SHP77 (cell line): Measurements from ENCODE around the gene APOO.
A peak's percentile ranks its signal among the peaks of the same experiment; 100 is the strongest.
"Not testable (repeated sequence)": the region's sequence is repeated elsewhere in the genome, so short reads cannot be mapped to it uniquely, and the experiment has no call there.

Experiments used
- DNase-seq, 2 experiments: peaks; one replicate each; lab custom pipeline; 2025; lab: John Stamatoyannopoulos, UW

The APOO gene

DNA sequence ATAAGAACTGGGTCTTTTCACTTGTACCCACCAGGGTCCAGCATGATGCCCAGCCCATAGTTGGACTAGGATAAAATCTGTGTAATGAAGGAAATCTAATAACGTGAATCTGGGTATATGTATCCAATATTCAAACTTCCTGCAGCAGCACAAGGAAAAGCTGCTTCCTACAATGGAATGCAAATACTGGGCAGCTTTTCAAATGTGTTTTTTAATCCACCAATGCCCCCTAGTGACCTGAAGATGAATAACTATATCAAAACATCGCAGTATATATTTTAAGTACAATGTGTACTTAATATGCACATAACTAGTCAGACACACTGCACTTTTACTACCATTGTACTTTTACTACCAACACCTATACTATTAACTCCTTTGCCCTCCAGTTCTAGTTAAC is 5.3 kb downstream of the APOO start:
- peak; percentile 7 to 17 for DNase-seq

DNA sequence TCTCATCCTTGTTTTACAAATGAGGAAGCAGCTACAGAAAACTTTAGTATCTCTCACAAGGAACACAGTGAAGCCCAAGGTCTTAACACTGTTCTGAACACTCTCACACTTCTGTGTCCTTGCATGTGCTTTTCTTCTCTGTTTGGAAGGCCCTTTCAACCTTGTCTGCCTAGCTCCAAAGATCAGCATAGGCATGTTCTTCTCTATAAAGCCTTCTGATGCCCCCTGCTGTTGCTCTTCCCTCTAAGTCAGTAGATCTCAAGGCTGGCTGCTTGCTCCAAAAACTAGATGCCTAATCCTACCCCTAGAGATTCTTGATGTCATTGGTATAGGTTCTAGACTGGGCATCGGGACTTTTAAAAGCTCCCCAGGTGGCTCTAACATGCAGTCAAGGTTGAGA is 5.9 kb downstream of the APOO start:
- DNase-seq = peak; percentile 52

- no peak for DNase-seq
These were observed 6.7 kb downstream of the APOO start for GRCh38 chrX:23901060-23901459.

DNA sequence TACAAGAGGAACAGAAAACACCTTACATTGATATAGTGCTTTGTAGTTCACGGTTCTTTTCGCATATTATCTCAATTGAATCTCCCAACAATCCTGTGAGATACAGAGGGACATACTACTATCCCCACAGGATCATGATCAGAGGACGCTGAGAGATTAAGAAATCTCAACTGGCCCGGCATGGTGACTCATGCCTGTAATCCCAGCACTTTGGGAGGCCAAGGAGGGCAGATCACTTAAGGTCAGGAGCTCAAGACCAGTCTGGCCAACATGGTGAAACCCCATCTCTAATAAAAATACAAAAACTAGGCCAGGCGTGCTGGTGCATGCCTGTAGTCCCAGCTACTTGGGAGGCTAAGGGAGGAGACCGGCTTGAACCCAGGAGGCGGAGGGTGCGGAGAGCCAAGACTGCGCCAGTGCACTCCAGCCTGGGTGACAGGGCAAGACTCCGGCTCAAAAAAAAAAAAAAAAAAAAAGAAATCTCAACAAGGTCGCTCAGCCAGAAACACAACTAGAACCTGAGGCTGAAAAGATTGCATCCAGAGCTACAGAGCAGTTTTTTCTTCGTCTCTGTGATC is 7.4 kb downstream of the APOO start:
- DNase-seq = no peak

GRCh38 chrX:23898412-23898959 is 9.3 kb downstream of the APOO start:
- DNase-seq = no peak

DNA sequence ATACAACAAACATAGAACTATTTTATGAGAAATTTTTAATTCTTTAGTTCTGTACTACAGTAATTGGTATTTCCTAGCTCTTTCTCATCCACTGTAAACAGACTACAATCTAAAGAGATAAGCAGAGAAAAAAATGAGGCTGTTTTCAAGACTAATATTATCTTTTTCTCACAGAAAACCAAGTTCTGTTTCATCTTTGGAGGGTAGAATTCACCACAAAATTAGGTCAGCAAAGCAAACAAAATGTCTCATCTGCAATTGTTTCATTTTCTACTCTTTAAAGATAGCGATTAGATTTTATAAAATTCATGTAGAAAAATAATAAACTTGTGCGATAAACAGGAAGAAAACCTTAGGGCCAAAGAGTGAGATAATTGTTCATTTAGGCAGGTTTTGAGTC is 10.8 kb downstream of the APOO start:
- DNase-seq = no peak

DNA sequence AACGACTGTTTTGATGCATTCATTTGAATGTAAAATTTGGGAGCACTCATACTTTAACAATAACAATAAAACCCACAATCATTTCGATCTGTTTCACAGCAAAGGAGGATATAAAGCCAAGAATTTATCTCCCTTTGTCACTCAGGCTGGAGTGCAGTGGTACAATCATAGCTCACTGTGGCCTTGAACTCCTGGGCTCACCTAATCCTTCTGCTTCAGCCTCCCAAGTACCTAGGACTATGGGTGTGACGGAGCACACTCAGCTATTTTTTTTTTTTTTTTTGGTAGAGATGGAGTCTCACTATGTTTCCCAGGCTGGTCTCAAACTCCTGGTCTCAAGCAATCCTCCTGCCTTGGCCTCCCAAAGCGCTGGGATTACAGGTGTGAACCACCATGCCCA is 11.2 kb downstream of the APOO start:
- DNase-seq = not testable (repeated sequence)

DNA sequence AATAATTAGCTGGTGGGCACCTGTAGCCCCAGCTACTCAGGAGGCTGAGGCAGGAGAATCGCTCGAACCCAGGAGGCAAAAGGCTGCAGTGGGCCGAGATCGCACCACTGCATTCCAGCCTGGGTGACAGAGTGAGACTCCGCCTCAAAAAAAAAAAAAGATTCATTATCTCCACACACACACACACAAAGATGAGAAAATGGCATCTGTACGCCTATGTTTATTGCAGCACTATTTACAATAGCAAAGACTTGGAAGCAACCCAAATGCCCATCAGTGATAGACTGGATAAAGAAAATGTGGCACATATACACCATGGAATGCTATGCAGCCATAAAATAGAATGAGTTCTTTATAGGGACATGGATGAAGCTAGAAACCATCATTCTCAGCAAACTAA is 12.7 kb downstream of the APOO start:
- DNase-seq = not testable (repeated sequence)

DNA sequence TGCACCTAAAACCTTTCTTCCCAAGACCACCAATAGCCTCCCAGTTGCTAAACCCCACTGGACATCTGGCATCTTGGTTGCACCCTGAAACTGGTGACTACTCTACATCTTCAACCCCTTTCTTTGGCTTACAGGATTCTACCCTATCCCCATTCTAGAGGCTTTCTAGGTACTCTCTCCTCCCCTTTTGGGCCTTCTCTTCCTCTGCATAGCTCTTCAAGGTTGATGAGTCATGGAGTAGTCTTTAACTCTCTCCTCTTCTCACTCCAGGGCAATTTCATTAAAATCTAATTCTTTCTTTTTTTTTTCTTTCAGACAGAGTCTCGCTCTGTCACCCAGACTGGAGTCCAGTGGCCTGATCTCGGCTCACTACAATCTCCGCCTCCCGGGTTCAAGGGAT is 16.8 kb downstream of the APOO start:
- no peak for DNase-seq

DNA sequence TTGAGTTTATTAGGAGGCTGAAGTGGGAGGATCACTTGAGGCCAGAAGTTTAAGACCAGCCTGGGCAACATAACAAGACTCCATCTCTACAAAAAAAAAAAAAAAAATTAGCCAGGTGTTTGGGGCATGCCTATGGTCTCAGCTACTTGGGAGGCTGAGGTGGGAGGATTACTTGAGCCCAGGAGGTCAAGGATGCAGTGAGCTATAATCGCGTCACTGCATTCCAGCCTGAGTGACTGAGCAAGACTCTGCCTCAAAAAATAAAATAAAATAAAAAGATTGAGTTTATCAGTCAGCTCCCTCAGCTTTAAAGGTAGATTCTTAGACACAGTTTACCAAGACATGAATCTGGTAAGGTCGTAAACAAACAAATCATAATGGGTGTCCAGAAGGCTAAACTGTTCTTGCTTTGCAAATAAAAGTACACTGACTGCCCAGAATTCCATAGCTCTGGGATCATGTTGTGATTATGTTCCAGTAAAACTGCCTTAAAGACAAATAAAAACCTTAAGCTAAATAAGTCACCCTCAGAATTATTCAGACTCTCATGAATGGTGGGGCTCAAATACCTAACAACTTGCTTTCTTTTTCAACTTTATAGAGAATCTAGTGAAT is 18.7 kb downstream of the APOO start:
- no peak for DNase-seq

DNA sequence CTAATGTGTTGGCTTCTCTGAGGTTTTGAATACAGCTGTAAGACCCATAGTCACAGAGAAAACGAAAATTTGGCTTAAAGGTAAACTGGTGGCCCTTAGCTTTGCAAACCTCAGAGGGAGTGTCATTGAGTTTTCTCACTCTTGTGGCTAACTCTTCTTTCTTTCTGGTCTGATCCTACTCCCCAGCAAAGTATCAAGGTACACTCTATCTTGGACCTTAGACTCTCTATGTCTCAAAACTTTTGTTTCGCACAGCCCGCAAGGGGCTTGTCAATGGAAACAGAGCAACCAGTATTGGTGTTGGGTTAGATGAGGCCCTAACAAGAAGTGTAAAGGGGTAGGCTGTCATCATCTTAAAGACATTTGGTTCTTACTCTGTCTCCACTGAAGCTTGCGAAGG is 19.8 kb downstream of the APOO start:
- DNase-seq = no peak

GRCh38 chrX:23887451-23887850 is 20.3 kb downstream of the APOO start:
- no peak for DNase-seq

DNA sequence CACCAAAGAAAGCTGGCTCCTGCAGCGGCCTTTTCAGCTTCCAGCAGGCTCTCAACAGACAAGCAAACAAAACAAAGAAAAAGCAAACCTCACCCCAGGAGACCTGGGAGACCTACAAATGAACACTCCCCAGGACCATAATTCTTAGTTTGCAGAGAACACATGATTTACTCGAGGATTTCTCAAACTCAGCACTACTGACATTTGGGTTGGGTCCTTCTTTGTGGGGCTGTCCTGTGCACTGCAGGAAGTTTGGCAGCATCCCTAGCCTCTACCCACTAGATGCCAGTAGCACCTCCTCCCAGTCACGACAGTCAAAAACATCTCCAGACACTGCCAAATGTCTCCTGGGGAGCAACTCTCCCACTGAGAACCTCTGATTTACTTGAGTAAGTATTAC is 21.9 kb downstream of the APOO start:
- no peak for DNase-seq

GRCh38 chrX:23884427-23885024 is 23.2 kb downstream of the APOO start:
- DNase-seq = no peak

DNA sequence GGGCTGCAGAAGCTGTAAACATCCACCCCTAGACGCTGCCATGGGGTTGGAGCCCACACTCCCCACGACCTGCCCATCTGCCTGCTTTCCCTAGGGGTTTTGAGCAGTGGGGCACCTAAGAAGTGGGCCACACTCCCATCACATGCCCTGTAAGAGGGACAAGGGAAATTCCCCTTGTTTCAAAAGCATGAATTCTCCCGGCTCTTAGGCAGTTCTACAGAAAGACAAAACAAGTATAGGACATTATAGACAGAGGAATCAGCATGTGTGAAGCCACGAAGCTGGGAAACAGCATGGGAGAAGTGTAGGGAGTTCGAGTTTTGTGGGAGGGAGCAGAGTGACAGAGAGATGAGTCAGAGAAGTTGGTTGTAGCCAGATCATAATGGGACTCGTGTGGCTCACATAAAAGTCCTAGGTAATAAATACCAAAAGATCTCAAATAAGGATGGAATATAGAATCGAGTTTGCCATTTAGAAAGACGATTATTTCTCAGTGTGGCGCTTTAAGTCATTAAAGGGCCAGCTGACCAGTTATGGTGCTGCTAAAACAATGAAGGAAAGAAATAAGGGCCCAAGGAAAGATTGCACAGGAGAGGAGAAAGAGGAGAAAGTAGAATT is 23.9 kb downstream of the APOO start:
- DNase-seq = no peak

DNA sequence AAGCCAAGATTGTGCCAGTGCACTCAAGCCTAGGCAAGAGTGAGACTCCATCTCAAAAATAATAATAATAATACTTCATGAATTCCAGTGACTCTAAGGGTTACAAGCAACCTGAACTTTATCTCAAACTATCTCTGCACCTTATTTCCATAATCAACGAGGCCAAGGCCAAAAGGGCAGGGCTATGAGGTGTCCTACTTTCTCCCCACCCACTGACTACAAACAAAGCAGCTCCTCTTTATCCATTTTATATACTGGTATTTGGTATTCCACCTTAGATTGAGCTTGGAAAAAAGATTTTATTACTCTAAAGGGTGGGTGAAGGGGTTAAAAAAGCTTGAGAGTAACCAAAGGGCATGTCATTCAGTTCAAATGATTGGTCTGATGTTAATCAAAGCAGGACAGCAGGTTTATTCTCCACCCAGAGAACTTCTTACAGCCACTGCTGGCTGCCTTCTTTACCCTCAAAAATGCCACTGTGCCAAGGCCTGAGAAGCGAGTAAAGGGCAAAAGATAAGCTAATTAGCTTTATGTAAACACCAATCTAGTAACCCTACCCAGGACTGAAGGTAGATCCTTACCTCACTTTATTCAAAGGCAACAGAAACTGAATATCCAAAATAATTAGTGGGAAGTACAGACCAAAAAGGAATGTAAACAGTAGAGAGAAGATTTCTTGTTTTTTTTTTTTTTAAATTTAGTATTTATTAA is 28.2 kb downstream of the APOO start:
- no peak for DNase-seq

DNA sequence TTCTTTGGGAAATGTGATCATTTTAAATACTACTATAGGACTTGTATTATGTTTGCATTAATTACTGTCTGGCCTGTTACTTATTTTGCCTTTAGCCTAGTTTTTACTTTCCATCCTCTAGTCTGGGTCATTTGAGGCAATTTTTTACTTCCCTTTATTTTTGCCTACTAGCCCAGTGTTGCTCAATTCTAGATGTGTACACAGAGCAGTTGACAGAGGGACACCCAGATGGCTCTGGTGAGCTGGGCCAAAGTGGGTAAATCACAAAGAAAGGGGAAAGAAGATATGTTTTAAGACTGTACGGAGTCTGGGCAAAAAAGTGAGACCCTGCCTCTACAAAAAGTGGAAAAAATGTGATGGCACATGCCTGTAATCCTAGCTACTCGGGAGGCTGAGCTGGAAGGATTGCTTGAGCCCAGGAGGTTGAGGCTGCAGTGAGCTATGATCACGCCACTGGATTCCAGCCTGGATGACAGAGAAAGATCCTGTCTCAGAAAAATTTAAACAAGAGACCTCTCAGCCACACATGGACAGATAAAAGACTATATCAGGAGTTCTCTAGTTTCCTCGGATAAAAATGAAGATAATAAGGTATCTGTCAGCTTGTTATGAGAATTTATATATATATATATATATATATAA is 35.7 kb downstream of the APOO start:
- no peak for DNase-seq

GRCh38 chrX:23870041-23870440 is 37.7 kb downstream of the APOO start:
- no peak for DNase-seq

DNA sequence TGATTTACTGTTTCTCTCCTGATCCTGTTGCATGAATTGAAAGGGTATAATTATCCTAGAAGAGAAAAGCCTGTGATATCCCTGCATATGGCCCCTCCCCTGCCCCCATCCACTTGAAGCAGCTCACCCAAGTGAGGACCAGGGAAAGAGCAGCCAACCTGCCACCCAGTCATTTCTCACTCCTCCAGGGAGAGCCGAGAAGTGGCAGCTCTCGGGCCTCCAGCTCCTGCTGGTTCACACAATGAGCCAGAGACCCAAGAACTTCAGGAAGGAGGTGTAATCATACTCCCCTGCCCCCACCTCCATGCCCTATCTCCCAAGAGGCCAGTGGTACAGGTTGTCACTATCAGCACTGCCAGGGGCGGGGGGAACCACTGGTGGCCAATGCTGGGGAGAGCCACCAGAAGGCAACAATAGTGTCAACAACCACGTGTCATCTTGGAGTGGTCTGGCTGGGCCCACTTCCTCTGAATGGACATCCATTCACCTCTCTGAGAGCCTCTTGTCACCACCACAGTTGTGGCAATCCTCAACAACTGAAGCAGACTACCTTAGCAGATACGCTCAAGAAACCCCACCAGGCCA is 42.9 kb downstream of the APOO start:
- DNase-seq = no peak

GRCh38 chrX:23861952-23862351 is 45.8 kb downstream of the APOO start:
- DNase-seq = not testable (repeated sequence)

GRCh38 chrX:23861215-23861896 is 46.4 kb downstream of the APOO start:
- no peak for DNase-seq
